ENCODE measurements around the gene RAF1. TPM values are rescaled to one million over a fixed set of nuclear protein-coding genes. Genes with fewer than 3 reads are reported as not detected.
A peak's percentile ranks its signal among the peaks of the same experiment; 100 is the strongest.

Gene RAF1
- total and polyA plus RNA-seq, 2 of the 8 experiments (the other 6 are each of a cell fraction or from before 2014, with no cell fraction given) = 103 to 118 TPM

DNA sequence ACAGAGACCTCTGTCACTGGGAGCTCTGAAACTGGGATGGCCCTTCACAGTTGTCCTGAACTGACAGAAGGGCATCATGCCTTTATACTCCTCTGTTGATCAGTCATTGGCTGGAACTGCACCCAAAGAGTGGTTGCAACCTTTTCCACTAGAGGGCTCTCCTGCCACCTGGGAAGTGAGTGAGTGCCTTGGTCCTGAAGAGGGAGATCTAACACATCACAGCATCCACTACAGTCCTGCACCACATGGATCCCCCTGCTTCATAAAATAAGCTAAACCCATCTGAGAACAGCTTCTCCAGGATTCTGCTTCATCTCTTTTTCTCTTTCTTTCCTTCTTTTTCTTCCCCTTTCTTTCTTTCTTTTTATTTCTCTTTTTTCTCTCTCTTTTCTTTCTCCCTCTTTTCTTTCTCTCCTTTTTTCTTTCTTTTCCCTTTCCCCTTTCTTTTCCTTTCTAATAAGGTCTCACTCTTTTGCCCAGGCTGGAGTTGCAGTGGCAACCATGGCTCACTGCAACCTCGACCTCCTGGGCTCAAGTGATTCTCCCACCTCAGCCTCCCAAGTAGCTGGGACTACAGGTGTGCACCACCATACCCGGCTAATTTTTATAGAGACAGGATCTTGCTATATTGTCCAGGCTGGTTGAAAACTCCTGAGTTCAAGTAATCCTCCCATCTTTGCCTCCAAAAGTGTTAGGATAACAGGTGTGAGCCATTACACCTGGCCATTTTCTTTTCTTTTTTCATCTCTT is 42.8 kb upstream of the RAF1 start:
- Histone ChIP-seq H4K91ac (replicated peaks; ENCODE audit: insufficient read length, low read length) (no peak overlapping the region), H3K27ac (ENCODE audit: low read depth, low read length) (no peak overlapping the region), H4K20me1 (replicated peaks in 1 of 2; ENCODE audit: control insufficient read depth in 1 of 2, insufficient read depth in 2 of 2, low read length in 2 of 2) (no peaks in the 10 kb centered on the region), H2BK12ac (ENCODE audit: low read depth, low read length) (no peak overlapping the region), H3K4me1 (replicated peaks in 1 of 4; ENCODE audit: control insufficient read depth in 3 of 4, insufficient read depth in 4 of 4, low read length in 3 of 4) (peaks cover 0 to 4% (median 0%) of the 10 kb centered on the region in 4 experiments; a peak in 2 of 7 replicates), H3K23ac (ENCODE audit: insufficient read length) (no peak overlapping the region), H3K4ac (replicated peaks; ENCODE audit: insufficient read length, low read depth, low read length) (no peak overlapping the region), H3K79me2 (ENCODE audit: control insufficient read depth in 1 of 2, insufficient read depth in 2 of 2, low read length in 2 of 2) (no peaks in the 10 kb centered on the region), H2BK15ac (ENCODE audit: low read length) (no peak overlapping the region), H3K4me3 (ENCODE audit: extremely low read depth in 1 of 4, insufficient read depth in 2 of 4, low read depth in 3 of 4, low read length in 4 of 4) (no peak overlapping the region), H3K23me2 (ENCODE audit: low read depth, low read length) (no peaks in the 10 kb centered on the region), H3K4me2 (ENCODE audit: insufficient read depth in 1 of 2, low read depth in 2 of 2, low read length in 2 of 2) (no peak overlapping the region), H3K14ac (ENCODE audit: insufficient read length) (no peak overlapping the region), H2AK5ac (ENCODE audit: low read depth, low read length) (no peak overlapping the region), H4K5ac (ENCODE audit: insufficient read length, low read depth, low read length) (no peak overlapping the region), H3K27me3 (replicated peaks in 1 of 4; ENCODE audit: control insufficient read depth in 3 of 4, extremely low read depth in 1 of 4, insufficient read depth in 3 of 4, low read length in 3 of 4) (no peaks in the 10 kb centered on the region), H3K79me1 (ENCODE audit: low read depth, low read length) (no peaks in the 10 kb centered on the region), H2BK5ac (ENCODE audit: low read depth, low read length) (no peak overlapping the region), H2BK20ac (ENCODE audit: low read length) (no peak overlapping the region), H3K56ac (replicated peaks; ENCODE audit: insufficient read length, low read depth, low read length) (no peak overlapping the region), H2AFZ (ENCODE audit: low read length) (no peak overlapping the region), H3K36me3 (ENCODE audit: control insufficient read depth in 2 of 4, insufficient read depth in 4 of 4, low read length in 3 of 4) (no peaks in the 10 kb centered on the region), H3K18ac (ENCODE audit: extremely low read depth, low read length) (no peak overlapping the region), H2BK120ac (replicated peaks; ENCODE audit: low read depth, low read length) (no peak overlapping the region), H4K8ac (ENCODE audit: extremely low read depth, insufficient read depth, low read length) (no peak overlapping the region), H3K9ac (replicated peaks in 1 of 4; ENCODE audit: extremely low read depth in 1 of 4, low read depth in 3 of 4, low read length in 3 of 4) (no peak overlapping the region), H3K9me3 (ENCODE audit: insufficient read depth in 2 of 2, low read depth in 1 of 2, low read length in 1 of 2) (no peaks in the 10 kb centered on the region)
- DNase-seq (ENCODE audit: low read depth in 1 of 2, low spot score in 2 of 2) (peak; percentile 53 to 77), FAIRE-seq (peak; percentile 77)
- TF ChIP-seq, protein P1, sequence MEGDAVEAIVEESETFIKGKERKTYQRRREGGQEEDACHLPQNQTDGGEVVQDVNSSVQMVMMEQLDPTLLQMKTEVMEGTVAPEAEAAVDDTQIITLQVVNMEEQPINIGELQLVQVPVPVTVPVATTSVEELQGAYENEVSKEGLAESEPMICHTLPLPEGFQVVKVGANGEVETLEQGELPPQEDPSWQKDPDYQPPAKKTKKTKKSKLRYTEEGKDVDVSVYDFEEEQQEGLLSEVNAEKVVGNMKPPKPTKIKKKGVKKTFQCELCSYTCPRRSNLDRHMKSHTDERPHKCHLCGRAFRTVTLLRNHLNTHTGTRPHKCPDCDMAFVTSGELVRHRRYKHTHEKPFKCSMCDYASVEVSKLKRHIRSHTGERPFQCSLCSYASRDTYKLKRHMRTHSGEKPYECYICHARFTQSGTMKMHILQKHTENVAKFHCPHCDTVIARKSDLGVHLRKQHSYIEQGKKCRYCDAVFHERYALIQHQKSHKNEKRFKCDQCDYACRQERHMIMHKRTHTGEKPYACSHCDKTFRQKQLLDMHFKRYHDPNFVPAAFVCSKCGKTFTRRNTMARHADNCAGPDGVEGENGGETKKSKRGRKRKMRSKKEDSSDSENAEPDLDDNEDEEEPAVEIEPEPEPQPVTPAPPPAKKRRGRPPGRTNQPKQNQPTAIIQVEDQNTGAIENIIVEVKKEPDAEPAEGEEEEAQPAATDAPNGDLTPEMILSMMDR (IDR thresholded peaks at IDR 0.05; ENCODE audit: control extremely low read depth in 1 of 3, insufficient read depth in 1 of 3, low read depth in 1 of 3, low read length in 3 of 3) = peak; percentile 87 to 99 (median 99)
- TF ChIP-seq BRCA1 (IDR thresholded peaks at IDR 0.05; ENCODE audit: low read depth, low read length) = no peak
- peak; percentile 22; the same call in 1 of the 2 replicates for TF ChIP-seq YY1 (IDR thresholded peaks at IDR 0.05; ENCODE audit: low read depth, low read length)
- peak; percentile 85 to 90 for TF ChIP-seq RAD21 (IDR thresholded peaks at IDR 0.05 in 1 of 2, conservative IDR thresholded peaks at IDR 0.05 in 1 of 2; ENCODE audit: low read depth in 2 of 2, low read length in 2 of 2)
- TF ChIP-seq POU5F1 (IDR thresholded peaks at IDR 0.05; ENCODE audit: low read depth, low read length) = no peak
- 0 out of 4 replicates have a peak, but pooled peaks of 1 of the 2 experiments have one; percentile 40 for TF ChIP-seq HDAC2 (IDR thresholded peaks at IDR 0.05; ENCODE audit: borderline replicate concordance in 1 of 2, low read depth in 2 of 2, low read length in 2 of 2)
- TF ChIP-seq, protein P2, sequence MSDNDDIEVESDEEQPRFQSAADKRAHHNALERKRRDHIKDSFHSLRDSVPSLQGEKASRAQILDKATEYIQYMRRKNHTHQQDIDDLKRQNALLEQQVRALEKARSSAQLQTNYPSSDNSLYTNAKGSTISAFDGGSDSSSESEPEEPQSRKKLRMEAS (IDR thresholded peaks at IDR 0.05) = peak; percentile 52; the same call in 1 of the 2 replicates
- 0 out of 2 replicates have a peak, but pooled peaks have one; percentile 23 for TF ChIP-seq JUND (IDR thresholded peaks at IDR 0.05; ENCODE audit: low read length)
- CTCF ChIA-PET (ENCODE audit: partially characterized antibody) = interaction anchor here (0.6 to 4.9 kb wide), 49 partner anchors 8 to 572 kb away, joined by 3 to 29 read pairs (median 5); partner anchors contain the start of gene TMEM40
- 67% methylated on average over 1 of the region's 2 CpGs; no CpG with 5 or more reads in 1 of the 2 experiments for WGBS, 2 experiments (ENCODE audit: extremely low coverage in 1 of 2, insufficient coverage in 1 of 2, insufficient read length in 1 of 2, insufficient replicate concordance in 2 of 2, low coverage in 1 of 2, low lambda C conversion rate in 2 of 2, missing lambda C conversion rate in 1 of 2)
- POLR2A ChIA-PET (ENCODE audit: partially characterized antibody) = interaction anchor here (0.9 to 1.8 kb wide), 3 partner anchors 9 to 126 kb away, joined by 3 to 5 read pairs (median 5); no protein-coding TSS in a partner anchor
